H9 (cell line): ENCODE results near the gene VIPR2. TPM values are rescaled to one million over a fixed set of nuclear protein-coding genes. Genes with fewer than 3 reads are reported as not detected.

Source experiments
- DNase-seq: peaks from one replicate; pipeline ENCODE4 v3.0.0-alpha.2; 2017
- H2AFZ ChIP-seq: one replicate; pipeline ENCODE4 v1.6.1; 2013; ENCODE audit warnings: mild to moderate bottlenecking, low read length, control low read depth, moderate library complexity
- H2AK5ac ChIP-seq: 2 replicates; pipeline ENCODE4 v1.6.1; 2013; ENCODE audit warnings: low read length, control low read depth, mixed read lengths; ENCODE audit not compliant: insufficient read length
- H2BK120ac ChIP-seq: one replicate; pipeline ENCODE4 v1.6.1; 2013; ENCODE audit warnings: low read depth, mild to moderate bottlenecking, low read length, control low read depth, inconsistent platforms; ENCODE audit not compliant: poor library complexity, severe bottlenecking
- H2BK12ac ChIP-seq: 2 replicates; pipeline ENCODE4 v1.6.1; 2013; ENCODE audit warnings: low read length, control low read depth, mixed read lengths, low read depth; ENCODE audit not compliant: insufficient read length
- H2BK15ac ChIP-seq: 2 replicates; pipeline ENCODE4 v1.6.1; 2013; ENCODE audit warnings: low read depth, low read length, control low read depth
- H2BK20ac ChIP-seq: one replicate; pipeline ENCODE4 v1.6.1; 2013; ENCODE audit warnings: low read depth, mild to moderate bottlenecking, low read length, control low read depth, inconsistent platforms; ENCODE audit not compliant: poor library complexity, severe bottlenecking
- H2BK5ac ChIP-seq: 2 replicates; pipeline ENCODE4 v1.6.1; 2013; ENCODE audit warnings: low read length, control low read depth, mixed read lengths; ENCODE audit not compliant: insufficient read length
- H3K14ac ChIP-seq: 2 replicates; pipeline ENCODE4 v1.6.1; 2013; ENCODE audit warnings: low read length, control low read depth; ENCODE audit not compliant: insufficient read depth
- H3K18ac ChIP-seq: 2 replicates; pipeline ENCODE4 v1.6.1; 2013; ENCODE audit warnings: low read depth, mild to moderate bottlenecking, mixed read lengths, low read length, control low read depth; ENCODE audit not compliant: insufficient read length
- H3K23ac ChIP-seq: 2 replicates; pipeline ENCODE4 v1.6.1; 2013; ENCODE audit warnings: low read length, control low read depth, mixed read lengths, low read depth; ENCODE audit not compliant: insufficient read length
- H3K23me2 ChIP-seq: 2 replicates; pipeline ENCODE4 v1.6.1; 2013; ENCODE audit warnings: low read depth, mild to moderate bottlenecking, mixed read lengths, low read length, control low read depth; ENCODE audit not compliant: insufficient read length, poor library complexity, severe bottlenecking
- H3K27ac ChIP-seq: 2 replicates; pipeline ENCODE4 v1.5.1; 2013; ENCODE audit warnings: low read length, control low read depth, mixed read lengths, low read depth; ENCODE audit not compliant: insufficient read length
- H3K27me3 ChIP-seq: 2 replicates; pipeline ENCODE4 v1.6.1; 2013; ENCODE audit warnings: low read length, control low read depth, inconsistent platforms; ENCODE audit not compliant: insufficient read depth
- H3K4ac ChIP-seq: 2 replicates; pipeline ENCODE4 v1.6.1; 2013; ENCODE audit warnings: low read depth, mild to moderate bottlenecking, control low read depth, inconsistent platforms, low read length, moderate library complexity
- H3K4me1 ChIP-seq: 2 replicates; pipeline ENCODE4 v1.6.1; 2013; ENCODE audit warnings: low read length, control low read depth, inconsistent platforms; ENCODE audit not compliant: insufficient read depth
- H3K4me2 ChIP-seq: 2 replicates; pipeline ENCODE4 v1.6.1; 2013; ENCODE audit warnings: low read length, control low read depth, mixed read lengths; ENCODE audit not compliant: insufficient read length, insufficient read depth
- H3K56ac ChIP-seq: 2 replicates; pipeline ENCODE4 v1.6.1; 2013; ENCODE audit warnings: low read depth, mild to moderate bottlenecking, mixed read lengths, low read length, control low read depth; ENCODE audit not compliant: insufficient read length
- H3K79me1 ChIP-seq: 2 replicates; pipeline ENCODE4 v1.6.1; 2013; ENCODE audit warnings: low read depth, mild to moderate bottlenecking, moderate library complexity, low read length, control low read depth, inconsistent platforms; ENCODE audit not compliant: insufficient read depth, poor library complexity, severe bottlenecking
- H3K79me2 ChIP-seq: 2 replicates; pipeline ENCODE4 v1.6.1; 2013; ENCODE audit warnings: low read length, control low read depth, inconsistent platforms; ENCODE audit not compliant: insufficient read depth
- H3K9ac ChIP-seq: 2 replicates; pipeline ENCODE4 v1.6.1; 2013; ENCODE audit warnings: low read length, control low read depth, mixed read lengths; ENCODE audit not compliant: insufficient read length; ENCODE audit errors: extremely low read depth
- H3K9me3 ChIP-seq: one replicate; pipeline ENCODE4 v1.6.1; 2013; ENCODE audit warnings: low read depth, low read length, inconsistent platforms; ENCODE audit not compliant: control insufficient read depth
- H3T11ph ChIP-seq: one replicate; pipeline ENCODE4 v1.6.1; 2013; ENCODE audit warnings: mild to moderate bottlenecking, low read length, control low read depth, inconsistent platforms
- H4K20me1 ChIP-seq: one replicate; pipeline ENCODE4 v1.6.1; 2013; ENCODE audit not compliant: control insufficient read depth, insufficient read length, insufficient read depth
- H4K5ac ChIP-seq: 2 replicates; pipeline ENCODE4 v1.6.1; 2013; ENCODE audit warnings: low read depth, mild to moderate bottlenecking, mixed read lengths, low read length, control low read depth; ENCODE audit not compliant: insufficient read length
- H4K8ac ChIP-seq: replicated peaks from 2 replicates; pipeline ENCODE4 v1.6.1; 2013; ENCODE audit warnings: low read length, control low read depth, mixed read lengths, low read depth; ENCODE audit not compliant: insufficient read length
- H4K91ac ChIP-seq: 2 replicates; pipeline ENCODE4 v1.6.1; 2013; ENCODE audit warnings: low read depth, mild to moderate bottlenecking, moderate library complexity, mixed read lengths, low read length, control low read depth; ENCODE audit not compliant: insufficient read length
- H3K27ac Mint-ChIP-seq, 3 experiments: 2 replicates in 2 of 3; 3 replicates in 1 of 3; pipeline ENCODE4 v1.8.0; 2020 to 2021; ENCODE audit warnings: mixed read lengths in 3 of 3, mild to moderate bottlenecking in 1 of 3, moderate library complexity in 1 of 3
- H3K27me3 Mint-ChIP-seq: 2 replicates; pipeline ENCODE4 v1.8.0; 2021; ENCODE audit warnings: low read depth, mild to moderate bottlenecking, moderate library complexity, mixed read lengths
- H3K36me3 Mint-ChIP-seq, 3 experiments: 2 replicates in 2 of 3; 3 replicates in 1 of 3; pipeline ENCODE4 v1.8.0; 2020 to 2021; ENCODE audit warnings: low read depth in 3 of 3, mixed read lengths in 3 of 3; ENCODE audit not compliant: insufficient read depth in 1 of 3
- H3K4me1 Mint-ChIP-seq, 2 experiments: 2 replicates each; pipeline ENCODE4 v1.8.0; 2020; ENCODE audit warnings: mixed read lengths in 2 of 2
- H3K4me3 Mint-ChIP-seq, 2 experiments: 2 replicates in 1 of 2; 3 replicates in 1 of 2; pipeline ENCODE4 v1.8.0; 2020 to 2021; ENCODE audit warnings: mild to moderate bottlenecking in 2 of 2, mixed read lengths in 2 of 2, moderate library complexity in 1 of 2
- H3K9me3 Mint-ChIP-seq, 2 experiments: 2 replicates in 1 of 2; 3 replicates in 1 of 2; pipeline ENCODE4 v1.8.0; 2020; ENCODE audit warnings: mild to moderate bottlenecking in 2 of 2, mixed read lengths in 2 of 2, moderate library complexity in 1 of 2
- WGBS: extraction: QIAGEN DNeasy Blood & Tissue Kit; methylation state at CpG from one replicate; pipeline ENCODE4 v1.1.7; 2013; ENCODE audit warnings: missing lambda C conversion rate, low lambda C conversion rate, mixed read lengths; ENCODE audit not compliant: insufficient read length; ENCODE audit errors: extremely low coverage; 5-methylcytosine and 5-hydroxymethylcytosine counted together
- total RNA-seq: library from RNA; stranded (reverse); gene quantifications from 2 replicates; pipeline ENCODE4 v1.2.1, GENCODE V29; 2021
- TF ChIP-seq, protein P1 (sequence below): fragments of 200-600 bp; sonication (generic); conservative IDR thresholded peaks from 3 replicates; pipeline ENCODE4 v1.8.0; 2021; ENCODE audit warnings: antibody characterized with exemption, mild to moderate bottlenecking

VIPR2 gene
- total RNA-seq, 1 experiment from 2014 or later: 1.6 TPM

DNA sequence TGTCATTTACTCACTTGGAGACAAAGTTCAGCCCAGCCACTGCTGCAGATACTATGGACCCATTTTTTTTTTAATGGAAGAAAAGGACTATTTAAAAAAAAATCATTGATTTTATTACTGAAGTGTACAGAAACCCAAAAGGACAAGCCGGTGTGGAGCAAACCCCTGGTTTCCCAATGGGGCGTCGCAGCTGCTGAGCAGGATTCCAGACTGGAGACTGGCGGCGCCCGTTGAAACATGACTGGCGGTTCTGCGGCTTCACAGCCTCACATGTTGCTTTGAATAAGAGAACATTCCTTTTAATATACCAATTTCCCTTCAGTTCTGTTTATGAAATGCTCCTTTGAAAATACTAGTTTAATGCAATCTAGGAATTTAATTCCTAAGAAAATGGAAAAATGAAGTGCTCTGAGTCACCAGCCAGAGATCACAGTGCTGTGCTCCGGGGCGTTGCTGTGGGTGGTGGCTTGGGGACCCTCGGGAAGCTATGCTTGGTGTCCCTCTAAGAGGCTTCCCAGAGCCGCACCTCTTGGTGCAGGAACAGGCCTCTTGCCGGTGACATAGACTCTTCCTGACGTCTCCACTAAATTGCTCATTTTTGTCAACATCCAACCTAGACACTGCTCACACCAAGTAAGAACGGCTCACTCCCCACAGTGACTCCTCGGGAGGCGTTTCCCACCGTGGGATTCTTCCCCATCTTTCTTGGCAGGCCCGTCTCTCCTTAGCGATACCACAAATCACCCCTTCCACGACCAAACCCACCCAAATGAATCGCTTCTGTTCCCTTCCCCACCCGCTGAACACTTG is 12.0 kb upstream of the VIPR2 start:
- H4K91ac ChIP-seq: no peak overlapping the region
- no peak overlapping the region for H3K4me2 ChIP-seq
- Mint-ChIP-seq H3K27me3 (peaks cover 10% of the 10 kb centered on the region), H3K4me3 (no peak overlapping the region), H3K4me1 (no peaks in the 10 kb centered on the region), H3K27ac (no peak overlapping the region), H3K9me3 (peaks cover 0 to 34% of the 10 kb centered on the region in 2 experiments; a peak in 2 of 5 replicates), H3K36me3 (no peaks in the 10 kb centered on the region)
- WGBS: no CpG with 5 or more reads among the region's 23 CpGs
- no peak for DNase-seq
- H2BK15ac ChIP-seq: no peak overlapping the region
- H2BK120ac ChIP-seq: no peak overlapping the region
- H3K23me2 ChIP-seq: no peaks in the 10 kb centered on the region
- H2BK12ac ChIP-seq: no peak overlapping the region
- H2BK20ac ChIP-seq: no peak overlapping the region
- H4K5ac ChIP-seq: no peak overlapping the region
- H3K4me1 ChIP-seq: no peaks in the 10 kb centered on the region
- H3K27me3 ChIP-seq: no peaks in the 10 kb centered on the region
- H3K9me3 ChIP-seq: no peaks in the 10 kb centered on the region
- H3T11ph ChIP-seq: no peak overlapping the region
- H3K18ac ChIP-seq: no peak overlapping the region
- TF ChIP-seq, protein P1, sequence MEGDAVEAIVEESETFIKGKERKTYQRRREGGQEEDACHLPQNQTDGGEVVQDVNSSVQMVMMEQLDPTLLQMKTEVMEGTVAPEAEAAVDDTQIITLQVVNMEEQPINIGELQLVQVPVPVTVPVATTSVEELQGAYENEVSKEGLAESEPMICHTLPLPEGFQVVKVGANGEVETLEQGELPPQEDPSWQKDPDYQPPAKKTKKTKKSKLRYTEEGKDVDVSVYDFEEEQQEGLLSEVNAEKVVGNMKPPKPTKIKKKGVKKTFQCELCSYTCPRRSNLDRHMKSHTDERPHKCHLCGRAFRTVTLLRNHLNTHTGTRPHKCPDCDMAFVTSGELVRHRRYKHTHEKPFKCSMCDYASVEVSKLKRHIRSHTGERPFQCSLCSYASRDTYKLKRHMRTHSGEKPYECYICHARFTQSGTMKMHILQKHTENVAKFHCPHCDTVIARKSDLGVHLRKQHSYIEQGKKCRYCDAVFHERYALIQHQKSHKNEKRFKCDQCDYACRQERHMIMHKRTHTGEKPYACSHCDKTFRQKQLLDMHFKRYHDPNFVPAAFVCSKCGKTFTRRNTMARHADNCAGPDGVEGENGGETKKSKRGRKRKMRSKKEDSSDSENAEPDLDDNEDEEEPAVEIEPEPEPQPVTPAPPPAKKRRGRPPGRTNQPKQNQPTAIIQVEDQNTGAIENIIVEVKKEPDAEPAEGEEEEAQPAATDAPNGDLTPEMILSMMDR: no peak
- no peak overlapping the region for H3K14ac ChIP-seq
- H2BK5ac ChIP-seq: no peak overlapping the region
- H3K27ac ChIP-seq: no peak overlapping the region
- no peak overlapping the region for H2AK5ac ChIP-seq
- no peak overlapping the region for H2AFZ ChIP-seq
- H3K4ac ChIP-seq: no peak overlapping the region
- no peak overlapping the region for H4K8ac ChIP-seq
- no peaks in the 10 kb centered on the region for H3K79me1 ChIP-seq
- H3K9ac ChIP-seq: no peak overlapping the region
- no peak overlapping the region for H3K56ac ChIP-seq
- H4K20me1 ChIP-seq: no peaks in the 10 kb centered on the region
- no peak overlapping the region for H3K23ac ChIP-seq
- H3K79me2 ChIP-seq: no peaks in the 10 kb centered on the region; the same call in 1 of the 2 replicates
